ENCODE results near the gene CADM2. TPM values are rescaled to one million over a fixed set of nuclear protein-coding genes. Genes with fewer than 3 reads are reported as not detected.

The CADM2 gene
- total RNA-seq, 1 experiment from 2014 or later = 10.9 TPM

DNA sequence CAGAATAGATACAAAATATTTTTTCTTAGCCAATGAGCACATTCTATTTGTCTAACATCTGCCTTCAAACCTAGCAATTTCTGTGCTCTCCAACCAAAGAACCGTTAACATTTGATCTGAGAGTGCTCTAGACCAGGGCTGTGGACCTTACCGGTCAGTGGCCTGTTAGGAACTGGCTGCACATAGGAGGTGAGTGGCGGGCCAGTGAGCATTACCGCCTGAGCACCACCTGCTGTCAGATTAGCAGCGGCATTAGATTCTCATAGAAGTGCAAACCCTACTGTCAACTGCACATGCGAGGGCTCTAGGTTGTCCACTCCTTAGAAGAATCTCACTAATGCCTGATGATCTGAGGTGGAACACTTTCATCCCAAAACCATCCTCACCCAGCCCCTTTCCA, 131.7 kb downstream of the CADM2 start:
- Histone ChIP-seq H3K27me3 (ENCODE audit: insufficient read depth, low read length) (no peaks in the 10 kb centered on the region), H2AK5ac (ENCODE audit: insufficient read length, low read length) (no peak overlapping the region), H3K4me1 (ENCODE audit: insufficient read depth, low read length) (peaks cover 4% of the 10 kb centered on the region; the same call in 1 of the 2 replicates), H3K79me1 (ENCODE audit: insufficient read depth, low read depth, low read length, poor library complexity, severe bottlenecking) (no peaks in the 10 kb centered on the region), H2BK120ac (ENCODE audit: low read depth, low read length, poor library complexity, severe bottlenecking) (no peak overlapping the region), H4K8ac (replicated peaks; ENCODE audit: insufficient read length, low read depth, low read length) (no peak overlapping the region), H3K9ac (ENCODE audit: extremely low read depth, insufficient read length, low read length) (no peak overlapping the region), H3K14ac (ENCODE audit: insufficient read depth, low read length) (no peak overlapping the region), H2AFZ (ENCODE audit: low read length) (no peak overlapping the region), H3K4ac (ENCODE audit: low read depth, low read length) (no peak overlapping the region), H3K79me2 (ENCODE audit: insufficient read depth, low read length) (no peaks in the 10 kb centered on the region), H2BK12ac (ENCODE audit: insufficient read length, low read depth, low read length) (no peak overlapping the region), H3K4me2 (ENCODE audit: insufficient read depth, insufficient read length, low read length) (no peak overlapping the region), H3K18ac (ENCODE audit: insufficient read length, low read depth, low read length) (no peak overlapping the region), H2BK15ac (ENCODE audit: low read depth, low read length) (no peak overlapping the region), H3K23me2 (ENCODE audit: insufficient read length, low read depth, low read length, poor library complexity, severe bottlenecking) (no peaks in the 10 kb centered on the region), H4K5ac (ENCODE audit: insufficient read length, low read depth, low read length) (no peak overlapping the region), H4K20me1 (ENCODE audit: control insufficient read depth, insufficient read depth, insufficient read length) (no peaks in the 10 kb centered on the region), H3K23ac (ENCODE audit: insufficient read length, low read depth, low read length) (no peak overlapping the region), H3K27ac (ENCODE audit: insufficient read length, low read depth, low read length) (no peak overlapping the region), H2BK5ac (ENCODE audit: insufficient read length, low read length) (no peak overlapping the region), H3T11ph (ENCODE audit: low read length) (no peak overlapping the region), H3K56ac (ENCODE audit: insufficient read length, low read depth, low read length) (no peak overlapping the region), H3K9me3 (ENCODE audit: control insufficient read depth, low read depth, low read length) (no peaks in the 10 kb centered on the region), H2BK20ac (ENCODE audit: low read depth, low read length, poor library complexity, severe bottlenecking) (no peak overlapping the region), H4K91ac (ENCODE audit: insufficient read length, low read depth, low read length) (no peak overlapping the region)
- Mint-ChIP-seq H3K4me1 (peaks cover 24 to 28% of the 10 kb centered on the region in 2 experiments), H3K9me3 (no peaks in the 10 kb centered on the region), H3K4me3 (no peak overlapping the region), H3K36me3 (ENCODE audit: insufficient read depth in 1 of 3, low read depth in 3 of 3) (no peaks in the 10 kb centered on the region; a peak in 1 of 7 replicates), H3K27ac (peak overlapping the region in 1 of 3 experiments; percentile 60; a peak in 1 of 7 replicates), H3K27me3 (ENCODE audit: low read depth) (no peaks in the 10 kb centered on the region)
- no CpG with 5 or more reads among the region's 6 CpGs for WGBS (ENCODE audit: extremely low coverage, insufficient read length, low lambda C conversion rate)
- TF ChIP-seq, protein P1, sequence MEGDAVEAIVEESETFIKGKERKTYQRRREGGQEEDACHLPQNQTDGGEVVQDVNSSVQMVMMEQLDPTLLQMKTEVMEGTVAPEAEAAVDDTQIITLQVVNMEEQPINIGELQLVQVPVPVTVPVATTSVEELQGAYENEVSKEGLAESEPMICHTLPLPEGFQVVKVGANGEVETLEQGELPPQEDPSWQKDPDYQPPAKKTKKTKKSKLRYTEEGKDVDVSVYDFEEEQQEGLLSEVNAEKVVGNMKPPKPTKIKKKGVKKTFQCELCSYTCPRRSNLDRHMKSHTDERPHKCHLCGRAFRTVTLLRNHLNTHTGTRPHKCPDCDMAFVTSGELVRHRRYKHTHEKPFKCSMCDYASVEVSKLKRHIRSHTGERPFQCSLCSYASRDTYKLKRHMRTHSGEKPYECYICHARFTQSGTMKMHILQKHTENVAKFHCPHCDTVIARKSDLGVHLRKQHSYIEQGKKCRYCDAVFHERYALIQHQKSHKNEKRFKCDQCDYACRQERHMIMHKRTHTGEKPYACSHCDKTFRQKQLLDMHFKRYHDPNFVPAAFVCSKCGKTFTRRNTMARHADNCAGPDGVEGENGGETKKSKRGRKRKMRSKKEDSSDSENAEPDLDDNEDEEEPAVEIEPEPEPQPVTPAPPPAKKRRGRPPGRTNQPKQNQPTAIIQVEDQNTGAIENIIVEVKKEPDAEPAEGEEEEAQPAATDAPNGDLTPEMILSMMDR (conservative IDR thresholded peaks at IDR 0.05) = no peak
- no peak for DNase-seq

Data from H9 (cell line).